PC-3 (cell line): ENCODE measurements around the gene SLC35A4.

Experiments
- EZH2 ChIP-seq: fragments of 300-600 bp; sonication (generic); IDR thresholded peaks from one replicate; pipeline ENCODE4 v1.6.1; 2017; ENCODE audit warnings: antibody characterized with exemption, mild to moderate bottlenecking, low read length; ENCODE audit not compliant: unreplicated experiment
- EZH2phosphoT487 ChIP-seq: fragments of 300-600 bp; sonication (generic); IDR thresholded peaks from 2 replicates; pipeline ENCODE4 v1.6.1; 2018; ENCODE audit warnings: mild to moderate bottlenecking, antibody characterized with exemption, low read length, borderline replicate concordance
- TF ChIP-seq, protein P1 (sequence below): fragments of 300-600 bp; sonication (generic); conservative IDR thresholded peaks from 2 replicates; pipeline ENCODE4 v1.5.1; 2017; ENCODE audit warnings: antibody characterized with exemption, low read depth, mild to moderate bottlenecking, low read length

DNA sequence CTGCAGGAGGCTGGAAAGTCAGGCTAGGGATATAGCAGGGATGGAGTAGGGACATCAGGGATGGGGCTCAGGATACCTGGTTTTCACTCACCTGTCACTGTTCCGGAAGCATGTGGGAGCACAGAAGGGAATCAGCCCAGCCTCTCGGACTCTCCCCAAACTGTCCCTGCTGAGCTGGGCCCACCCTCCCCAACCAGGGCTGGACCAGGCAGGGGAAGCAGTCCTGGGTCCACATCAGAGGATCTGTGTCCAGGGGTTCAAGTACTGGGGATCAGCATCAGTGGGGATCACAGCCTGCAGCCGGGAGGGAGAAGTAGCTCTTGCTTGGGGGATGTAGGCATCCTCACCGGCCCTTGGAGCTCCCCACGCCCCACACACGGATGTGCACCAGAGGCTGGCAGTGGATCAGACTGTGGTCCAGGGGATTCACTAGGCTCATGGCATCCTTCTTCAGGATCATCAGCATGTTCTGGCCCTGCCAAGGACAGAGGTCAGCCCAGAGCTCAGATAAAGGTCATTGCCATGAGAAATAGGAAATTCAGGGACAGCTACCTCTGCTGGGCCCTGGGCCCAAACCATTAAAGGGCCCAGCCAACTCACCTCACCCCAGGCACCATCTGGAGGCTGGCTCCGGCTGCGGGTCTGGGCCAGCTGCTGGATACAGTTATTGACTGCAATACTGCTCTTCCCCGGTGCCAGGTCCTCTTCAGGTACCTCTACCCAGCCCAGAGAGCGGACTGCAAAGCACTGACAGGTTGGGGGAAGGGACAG, 2.7 kb upstream of the SLC35A4 start:
- TF ChIP-seq, protein P1, sequence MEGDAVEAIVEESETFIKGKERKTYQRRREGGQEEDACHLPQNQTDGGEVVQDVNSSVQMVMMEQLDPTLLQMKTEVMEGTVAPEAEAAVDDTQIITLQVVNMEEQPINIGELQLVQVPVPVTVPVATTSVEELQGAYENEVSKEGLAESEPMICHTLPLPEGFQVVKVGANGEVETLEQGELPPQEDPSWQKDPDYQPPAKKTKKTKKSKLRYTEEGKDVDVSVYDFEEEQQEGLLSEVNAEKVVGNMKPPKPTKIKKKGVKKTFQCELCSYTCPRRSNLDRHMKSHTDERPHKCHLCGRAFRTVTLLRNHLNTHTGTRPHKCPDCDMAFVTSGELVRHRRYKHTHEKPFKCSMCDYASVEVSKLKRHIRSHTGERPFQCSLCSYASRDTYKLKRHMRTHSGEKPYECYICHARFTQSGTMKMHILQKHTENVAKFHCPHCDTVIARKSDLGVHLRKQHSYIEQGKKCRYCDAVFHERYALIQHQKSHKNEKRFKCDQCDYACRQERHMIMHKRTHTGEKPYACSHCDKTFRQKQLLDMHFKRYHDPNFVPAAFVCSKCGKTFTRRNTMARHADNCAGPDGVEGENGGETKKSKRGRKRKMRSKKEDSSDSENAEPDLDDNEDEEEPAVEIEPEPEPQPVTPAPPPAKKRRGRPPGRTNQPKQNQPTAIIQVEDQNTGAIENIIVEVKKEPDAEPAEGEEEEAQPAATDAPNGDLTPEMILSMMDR: no peak
- TF ChIP-seq EZH2: no peak
- TF ChIP-seq EZH2phosphoT487: no peak
